Neuronal stem cell (in vitro differentiated cells): Measurements from ENCODE around the gene LSM11. TPM values are rescaled to one million over a fixed set of nuclear protein-coding genes. Genes with fewer than 3 reads are reported as not detected.
"Not testable (repeated sequence)": the region's sequence is repeated elsewhere in the genome, so short reads cannot be mapped to it uniquely, and the experiment has no call there.

ENCODE experiments used
- DNase-seq: peaks from one replicate; pipeline ENCODE4 v3.0.0-alpha.2; 2013; ENCODE audit warnings: low spot score
- H2AFZ ChIP-seq: one replicate; pipeline ENCODE4 v1.6.1; 2013; ENCODE audit warnings: mild to moderate bottlenecking, low read length, inconsistent platforms
- H2AK5ac ChIP-seq: 2 replicates; pipeline ENCODE4 v1.6.1; 2013; ENCODE audit warnings: low read depth, mild to moderate bottlenecking, inconsistent platforms, low read length, moderate library complexity, mixed read lengths
- H2BK120ac ChIP-seq: 2 replicates; pipeline ENCODE4 v1.6.1; 2013; ENCODE audit warnings: low read depth, mild to moderate bottlenecking, inconsistent platforms, low read length, moderate library complexity, mixed read lengths
- H2BK12ac ChIP-seq: one replicate; pipeline ENCODE4 v1.6.1; 2013; ENCODE audit warnings: low read length, inconsistent platforms
- H2BK15ac ChIP-seq: 2 replicates; pipeline ENCODE4 v1.6.1; 2013; ENCODE audit warnings: mild to moderate bottlenecking, low read length, inconsistent platforms, mixed read lengths
- H2BK5ac ChIP-seq: one replicate; pipeline ENCODE4 v1.6.1; 2013; ENCODE audit warnings: inconsistent platforms, mild to moderate bottlenecking, low read length, moderate library complexity
- H3K14ac ChIP-seq: one replicate; pipeline ENCODE4 v1.6.1; 2013; ENCODE audit warnings: low read length, inconsistent platforms
- H3K18ac ChIP-seq: 2 replicates; pipeline ENCODE4 v1.6.1; 2013; ENCODE audit warnings: low read length, inconsistent platforms
- H3K23ac ChIP-seq: 2 replicates; pipeline ENCODE4 v1.6.1; 2013; ENCODE audit warnings: low read depth, mild to moderate bottlenecking, mixed read lengths, low read length, inconsistent platforms; ENCODE audit not compliant: poor library complexity
- H3K27ac ChIP-seq: replicated peaks from 3 replicates; pipeline ENCODE4 v1.5.1; 2013; ENCODE audit warnings: low read length, inconsistent platforms
- H3K27me3 ChIP-seq, 3 experiments: 2 replicates each; pipeline ENCODE4 v1.6.1; 2013; ENCODE audit warnings: low read length in 3 of 3, mild to moderate bottlenecking in 2 of 3, inconsistent platforms in 1 of 3, low read depth in 1 of 3, mixed read lengths in 1 of 3, moderate library complexity in 1 of 3; ENCODE audit not compliant: control insufficient read depth in 3 of 3, insufficient read depth in 3 of 3
- H3K36me3 ChIP-seq, 2 donors: replicated peaks in 1 of 2; 2 replicates each; pipeline ENCODE4 v1.6.1; 2013; ENCODE audit warnings: low read length in 2 of 2; ENCODE audit not compliant: control insufficient read depth in 2 of 2, insufficient read depth in 2 of 2
- H3K4ac ChIP-seq: 2 replicates; pipeline ENCODE4 v1.6.1; 2013; ENCODE audit warnings: inconsistent platforms, mild to moderate bottlenecking, low read length, moderate library complexity
- H3K4me1 ChIP-seq, 2 donors: 1 replicate in 1 of 2; 2 replicates in 1 of 2; pipeline ENCODE4 v1.6.1; 2013; ENCODE audit warnings: low read length in 2 of 2, low read depth in 1 of 2; ENCODE audit not compliant: control insufficient read depth in 2 of 2, insufficient read depth in 1 of 2
- H3K4me2 ChIP-seq: one replicate; pipeline ENCODE4 v1.6.1; 2013; ENCODE audit warnings: mild to moderate bottlenecking, low read length, inconsistent platforms; ENCODE audit not compliant: insufficient read depth, poor library complexity, severe bottlenecking
- H3K4me3 ChIP-seq, 2 donors: 2 replicates each; pipeline ENCODE4 v1.5.1; 2013; ENCODE audit warnings: low read length in 2 of 2, mild to moderate bottlenecking in 2 of 2, inconsistent platforms in 1 of 2, moderate library complexity in 1 of 2
- H3K79me1 ChIP-seq: one replicate; pipeline ENCODE4 v1.6.1; 2013; ENCODE audit warnings: low read depth, mild to moderate bottlenecking, inconsistent platforms, low read length, moderate library complexity
- H3K9ac ChIP-seq: one replicate; pipeline ENCODE4 v1.6.1; 2013; ENCODE audit warnings: mild to moderate bottlenecking, low read depth, low read length, inconsistent platforms; ENCODE audit not compliant: poor library complexity
- H3K9me3 ChIP-seq, 2 donors: replicated peaks in 1 of 2; 2 replicates each; pipeline versions ENCODE3 to v1.6.1; 2013; ENCODE audit warnings: low read length in 2 of 2, mild to moderate bottlenecking in 2 of 2, inconsistent platforms in 1 of 2, low read depth in 1 of 2, mixed read lengths in 1 of 2, moderate library complexity in 1 of 2; ENCODE audit not compliant: control insufficient read depth in 2 of 2, insufficient read depth in 1 of 2
- H4K8ac ChIP-seq: one replicate; pipeline ENCODE4 v1.6.1; 2013; ENCODE audit warnings: low read depth, mild to moderate bottlenecking, inconsistent platforms, low read length, moderate library complexity
- H4K91ac ChIP-seq: one replicate; pipeline ENCODE4 v1.6.1; 2013; ENCODE audit warnings: low read length, low read depth, mild to moderate bottlenecking, inconsistent platforms; ENCODE audit not compliant: poor library complexity
- WGBS, 2 donors: extraction: QIAGEN DNeasy Blood & Tissue Kit; methylation state at CpG; one replicate each; pipeline ENCODE4 v1.1.7; 2013; ENCODE audit warnings: missing lambda C conversion rate in 2 of 2, mixed read lengths in 1 of 2; ENCODE audit not compliant: insufficient read length in 2 of 2, insufficient replicate concordance in 1 of 2; ENCODE audit errors: extremely low coverage in 2 of 2; 5-methylcytosine and 5-hydroxymethylcytosine counted together
- polyA plus RNA-seq, 2 experiments: library from polyadenylated mRNA; stranded (reverse); fragments of 200-250 nt; gene quantifications; one replicate each; pipeline ENCODE4 v1.2.3, GENCODE V29; 2013

LSM11 gene
- 4.5 TPM for polyA plus RNA-seq (2013, experiment 1 of 2)
- 4.7 TPM for polyA plus RNA-seq (2013, experiment 2 of 2)

DNA sequence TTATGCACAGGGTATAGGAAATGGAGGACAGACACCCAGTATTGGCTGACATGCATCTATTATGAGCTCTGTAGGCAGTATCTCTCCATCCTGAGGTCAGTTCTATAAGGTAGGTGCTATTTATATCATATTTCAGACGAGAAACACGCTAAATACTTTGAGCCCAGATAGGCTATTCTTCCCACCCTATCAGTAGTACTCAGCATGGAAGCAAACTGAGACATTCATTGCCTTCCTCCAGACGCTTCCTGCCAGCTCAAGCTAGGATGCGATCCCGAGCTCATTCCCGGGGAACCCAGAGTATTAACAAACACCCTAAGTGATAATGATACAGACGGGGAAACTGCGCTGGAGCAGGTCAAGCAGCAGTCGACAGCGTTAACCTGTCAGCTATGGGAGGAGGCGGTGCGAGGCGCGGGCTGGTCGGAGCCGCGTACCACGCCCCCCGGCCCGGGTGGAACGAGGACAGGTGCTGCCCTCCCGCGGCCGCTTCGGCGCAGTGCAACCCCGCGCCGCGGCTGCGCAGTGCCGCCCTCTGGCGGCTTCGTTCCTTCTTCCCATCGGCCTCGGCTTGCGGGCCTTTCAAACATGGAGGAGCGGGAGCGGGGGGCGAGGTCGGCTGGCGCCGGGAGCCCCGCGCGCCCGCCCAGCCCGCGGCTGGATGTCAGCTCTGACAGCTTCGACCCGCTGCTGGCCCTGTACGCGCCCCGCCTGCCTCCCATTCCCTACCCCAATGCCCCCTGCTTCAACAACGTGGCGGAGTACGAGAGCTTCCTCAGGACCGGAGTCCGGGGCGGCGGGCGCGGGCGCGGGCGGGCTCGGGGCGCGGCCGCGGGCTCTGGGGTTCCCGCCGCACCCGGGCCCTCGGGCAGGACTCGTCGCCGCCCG, at the start of gene LSM11:
Gene LSM11, plus strand, starts transcription at position 550 of the 888 bp plus-strand sequence. Its CDS starts 39 bp downstream, at position 589.
- Histone ChIP-seq H2BK15ac (peak within 1 kb of the TSS; percentile 62), H3K18ac (peak within 1 kb of the TSS; percentile 95), H3K4me1 (peaks cover 4 to 14% of the 10 kb centered on the region in 2 donors), H3K4ac (no peak within 1 kb of the TSS), H3K14ac (no peak within 1 kb of the TSS), H3K23ac (peak within 1 kb of the TSS; percentile 36), H4K91ac (no peak within 1 kb of the TSS), H3K4me2 (peak within 1 kb of the TSS; percentile 51), H2BK5ac (no peak within 1 kb of the TSS), H3K27me3 (no peaks in the 10 kb centered on the region), H2AK5ac (no peak within 1 kb of the TSS), H2BK12ac (peak within 1 kb of the TSS; percentile 5), H4K8ac (no peak within 1 kb of the TSS), H3K36me3 (peaks cover 5 to 19% of the 10 kb centered on the region in 2 donors), H3K4me3 (peak within 1 kb of the TSS; percentile 63 to 86), H2AFZ (peak within 1 kb of the TSS; percentile 91), H2BK120ac (no peak within 1 kb of the TSS), H3K27ac (no peak within 1 kb of the TSS), H3K9me3 (no peaks in the 10 kb centered on the region), H3K9ac (peak within 1 kb of the TSS; percentile 90), H3K79me1 (peaks cover 2% of the 10 kb centered on the region)
- WGBS, 2 donors: no CpG with 5 or more reads among the region's 79 CpGs
- peak; percentile 89 for DNase-seq

DNA sequence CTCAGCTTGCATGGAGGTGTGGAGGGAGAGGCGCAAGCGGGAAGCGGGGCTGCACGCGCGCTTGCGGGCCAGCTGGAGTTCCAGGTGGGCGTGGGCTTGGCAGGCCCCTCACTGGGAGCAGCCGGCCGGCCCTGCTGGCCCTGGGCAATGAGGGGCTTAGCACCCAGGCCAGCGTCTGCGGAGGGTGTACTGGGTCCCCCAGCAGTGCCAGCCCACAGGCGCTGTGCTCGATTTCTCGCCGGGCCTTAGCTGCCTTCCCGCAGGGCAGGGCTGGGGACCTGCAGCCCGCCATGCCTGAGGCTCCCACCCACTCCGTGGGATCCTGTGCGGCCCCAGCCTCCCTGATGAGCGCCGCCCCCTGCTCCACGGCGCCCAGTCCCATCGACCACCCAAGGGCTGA, 49.7 kb upstream of the LSM11 start:
- H3K4me2 ChIP-seq, H3K23ac ChIP-seq, H3K14ac ChIP-seq, H3K18ac ChIP-seq, H2AFZ ChIP-seq, H2BK15ac ChIP-seq, H3K27me3 ChIP-seq, H3K9ac ChIP-seq, H3K36me3 ChIP-seq, H3K4me3 ChIP-seq, DNase-seq, H2BK120ac ChIP-seq, H4K8ac ChIP-seq, H2BK5ac ChIP-seq, H2BK12ac ChIP-seq, H3K79me1 ChIP-seq, H3K27ac ChIP-seq, H2AK5ac ChIP-seq, H4K91ac ChIP-seq, H3K9me3 ChIP-seq, H3K4me1 ChIP-seq, H3K4ac ChIP-seq: not testable (repeated sequence)
- WGBS, 2 donors: no CpG with 5 or more reads among the region's 25 CpGs

DNA sequence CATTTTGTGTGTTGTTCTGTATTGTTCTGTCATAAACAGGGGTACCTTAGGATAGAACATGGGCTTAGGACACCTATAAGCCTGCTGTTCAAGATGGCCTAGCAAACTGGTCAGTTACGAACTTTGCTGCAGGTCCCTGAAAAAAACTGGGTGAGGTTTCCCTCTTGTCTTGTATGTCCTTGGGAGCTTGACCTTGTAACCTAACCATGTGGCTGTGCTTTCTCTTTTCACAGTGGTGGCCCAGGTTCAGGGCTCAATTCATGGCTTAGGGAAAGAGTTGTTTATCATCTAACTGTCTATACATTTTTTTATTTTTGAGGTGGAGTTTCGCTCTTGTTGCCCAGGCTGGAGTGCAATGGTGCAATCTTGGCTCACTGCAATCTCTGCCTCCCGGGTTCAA, 47.4 kb upstream of the LSM11 start:
- H3K4me2 ChIP-seq, H3K14ac ChIP-seq, H3K4me3 ChIP-seq, H3K79me1 ChIP-seq, H2BK12ac ChIP-seq, H4K8ac ChIP-seq, H3K27ac ChIP-seq, H3K36me3 ChIP-seq, H3K4me1 ChIP-seq, H3K18ac ChIP-seq, DNase-seq, H3K9me3 ChIP-seq, H2BK5ac ChIP-seq, H4K91ac ChIP-seq, H2AK5ac ChIP-seq, H2AFZ ChIP-seq, H2BK120ac ChIP-seq, H2BK15ac ChIP-seq, H3K27me3 ChIP-seq, H3K23ac ChIP-seq, H3K4ac ChIP-seq, H3K9ac ChIP-seq: not testable (repeated sequence)
- WGBS, 2 donors: no CpG with 5 or more reads among the region's 3 CpGs

DNA sequence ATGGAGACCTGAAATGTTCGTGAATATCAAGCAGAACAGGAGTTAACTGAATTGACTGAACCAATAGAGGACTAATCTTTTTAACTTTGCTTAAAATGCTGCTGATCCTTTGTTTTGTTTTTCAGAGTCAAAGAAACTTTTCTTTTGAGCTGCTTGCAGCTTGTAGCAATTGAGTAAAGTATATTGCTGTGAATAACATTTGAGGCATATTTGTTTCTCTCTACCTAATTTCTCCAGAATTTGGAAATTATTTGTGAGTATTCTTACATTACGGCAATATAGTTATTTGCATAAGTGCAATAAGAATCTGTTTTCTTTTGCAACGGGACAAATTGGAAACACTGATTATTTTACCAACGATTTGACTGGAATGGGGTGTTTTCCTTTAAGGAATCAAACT, 44.8 kb upstream of the LSM11 start:
- no CpG with 5 or more reads among the region's 4 CpGs for WGBS, 2 donors
- not testable (repeated sequence) for H2BK120ac ChIP-seq, H3K4me3 ChIP-seq

More for the DNA sequence above, 44.8 kb upstream of the LSM11 start:
- not testable (repeated sequence) for H3K9ac ChIP-seq, H2AK5ac ChIP-seq, H3K79me1 ChIP-seq, H2BK5ac ChIP-seq, H4K8ac ChIP-seq, H3K36me3 ChIP-seq, H3K9me3 ChIP-seq, H3K14ac ChIP-seq, H3K4me2 ChIP-seq, H3K27ac ChIP-seq, H2AFZ ChIP-seq, H3K27me3 ChIP-seq, H2BK15ac ChIP-seq, H3K4ac ChIP-seq, H3K18ac ChIP-seq, H2BK12ac ChIP-seq, H3K4me1 ChIP-seq, H4K91ac ChIP-seq, H3K23ac ChIP-seq, DNase-seq
